ENCODE data around the gene IL11.
"Not testable (repeated sequence)": the region's sequence is repeated elsewhere in the genome, so short reads cannot be mapped to it uniquely, and the experiment has no call there.

Gene IL11

DNA sequence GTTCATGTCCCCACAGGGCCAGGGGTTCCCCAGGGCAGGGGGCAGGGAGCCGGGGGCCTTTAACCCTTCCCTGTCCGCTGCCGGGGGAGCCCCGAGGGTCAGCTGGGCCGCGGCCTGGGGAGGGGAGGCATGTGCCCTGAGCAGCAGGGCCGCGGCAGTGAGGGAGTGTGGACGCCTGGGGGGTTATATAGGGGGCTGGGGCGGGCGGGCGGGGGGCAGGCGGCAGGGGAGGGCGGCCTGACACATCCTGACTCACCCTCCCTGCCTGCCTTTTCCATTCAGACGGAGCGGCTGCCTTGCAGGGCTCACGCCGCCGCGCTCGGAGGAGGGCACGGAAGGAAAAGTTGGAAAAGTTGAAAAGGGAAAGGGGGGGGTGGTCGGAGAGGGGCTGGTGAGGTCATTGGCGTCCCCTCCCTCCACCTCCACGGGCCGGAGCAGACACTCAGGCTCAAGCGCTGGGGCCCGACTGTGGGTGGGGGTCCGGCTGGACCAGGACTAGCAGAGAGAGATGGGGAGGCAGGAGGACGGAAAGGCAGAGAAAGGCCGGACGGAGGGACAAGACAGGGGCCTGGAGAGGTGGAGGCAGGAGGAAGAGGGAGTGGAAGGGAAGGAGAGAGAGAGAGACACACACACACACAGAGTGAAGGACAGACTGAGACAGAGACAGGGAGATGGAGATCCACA, at the start of gene IL11:
Gene IL11 (minus strand): TSS at position 159 of the 684 bp plus-strand sequence. CDS start 153 bp downstream, at position 6.
- peak; percentile 72 for DNase-seq (ENCODE audit: low spot score)
- CTCF ChIA-PET: interaction anchor here (0.6 to 0.8 kb wide), 4 partner anchors 34 to 209 kb away, joined by 3 read pairs; no protein-coding TSS in a partner anchor
- POLR2A ChIA-PET (ENCODE audit: low non-redundant PET): no interaction called here
- TF ChIP-seq, protein P1, sequence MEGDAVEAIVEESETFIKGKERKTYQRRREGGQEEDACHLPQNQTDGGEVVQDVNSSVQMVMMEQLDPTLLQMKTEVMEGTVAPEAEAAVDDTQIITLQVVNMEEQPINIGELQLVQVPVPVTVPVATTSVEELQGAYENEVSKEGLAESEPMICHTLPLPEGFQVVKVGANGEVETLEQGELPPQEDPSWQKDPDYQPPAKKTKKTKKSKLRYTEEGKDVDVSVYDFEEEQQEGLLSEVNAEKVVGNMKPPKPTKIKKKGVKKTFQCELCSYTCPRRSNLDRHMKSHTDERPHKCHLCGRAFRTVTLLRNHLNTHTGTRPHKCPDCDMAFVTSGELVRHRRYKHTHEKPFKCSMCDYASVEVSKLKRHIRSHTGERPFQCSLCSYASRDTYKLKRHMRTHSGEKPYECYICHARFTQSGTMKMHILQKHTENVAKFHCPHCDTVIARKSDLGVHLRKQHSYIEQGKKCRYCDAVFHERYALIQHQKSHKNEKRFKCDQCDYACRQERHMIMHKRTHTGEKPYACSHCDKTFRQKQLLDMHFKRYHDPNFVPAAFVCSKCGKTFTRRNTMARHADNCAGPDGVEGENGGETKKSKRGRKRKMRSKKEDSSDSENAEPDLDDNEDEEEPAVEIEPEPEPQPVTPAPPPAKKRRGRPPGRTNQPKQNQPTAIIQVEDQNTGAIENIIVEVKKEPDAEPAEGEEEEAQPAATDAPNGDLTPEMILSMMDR (conservative IDR thresholded peaks at IDR 0.05; ENCODE audit: low read depth): no peak
- peak within 1 kb of the TSS; percentile 78 for H3K27ac ChIP-seq

DNA sequence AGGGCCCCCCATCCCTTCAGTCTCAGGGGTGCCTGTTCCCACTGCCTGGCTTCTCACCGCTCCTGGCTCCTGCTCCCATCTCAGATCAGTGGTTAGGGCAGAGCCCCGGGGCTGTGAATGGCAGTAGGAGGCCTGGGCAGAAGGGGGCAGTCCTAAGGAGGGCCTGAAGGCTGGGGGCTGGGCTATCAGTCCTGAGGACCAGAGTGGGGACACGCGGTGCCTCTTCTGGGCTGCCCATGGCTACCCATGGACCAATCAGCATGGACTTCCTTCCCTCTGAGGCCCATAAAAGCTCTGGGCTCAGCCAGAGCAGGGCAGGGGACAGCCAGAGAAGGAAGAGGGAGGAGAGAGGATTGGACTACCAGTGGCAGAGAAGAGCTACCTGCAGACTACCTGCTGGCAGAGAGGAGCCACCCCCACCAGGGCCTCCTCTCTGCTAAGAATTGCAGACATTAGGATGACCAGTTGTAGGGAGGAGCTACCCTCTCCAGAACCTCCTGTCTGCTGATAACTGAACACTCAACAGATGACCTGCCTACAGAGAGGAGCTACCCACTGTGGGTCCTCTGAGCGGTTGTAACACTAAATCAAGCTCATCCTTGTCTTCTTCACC, 49.5 kb upstream of the IL11 start:
- TF ChIP-seq, protein P1 (conservative IDR thresholded peaks at IDR 0.05; ENCODE audit: low read depth): no peak
- POLR2A ChIA-PET (ENCODE audit: low non-redundant PET): interaction anchor here (0.5 kb wide), 1 partner anchor 11 kb away, joined by 5 read pairs; no protein-coding TSS in a partner anchor
- H3K27ac ChIP-seq: no peak overlapping the region
- DNase-seq (ENCODE audit: low spot score): no peak
- CTCF ChIA-PET: no interaction called here

DNA sequence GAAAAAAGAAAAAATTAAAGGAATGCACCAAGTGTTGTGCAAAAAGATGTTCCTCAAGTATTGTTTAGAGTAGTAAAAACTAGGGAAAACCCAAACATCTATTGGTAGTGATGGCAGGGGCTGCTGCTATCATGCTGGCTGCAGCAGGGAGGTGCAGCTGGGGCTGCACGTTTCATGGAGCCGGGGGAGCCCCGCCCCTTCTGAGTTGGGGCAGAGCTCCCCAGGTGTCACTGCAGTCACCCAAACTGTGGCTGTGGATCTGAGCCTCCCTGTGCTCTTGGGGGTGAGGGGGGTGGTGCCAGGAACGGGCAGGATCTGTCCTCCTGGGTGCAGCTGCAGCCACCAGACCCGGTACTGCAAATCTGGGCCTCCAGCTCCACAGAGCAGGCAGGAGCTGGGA, 48.8 kb upstream of the IL11 start:
- TF ChIP-seq, protein P1 (conservative IDR thresholded peaks at IDR 0.05; ENCODE audit: low read depth): no peak
- DNase-seq (ENCODE audit: low spot score): no peak
- POLR2A ChIA-PET (ENCODE audit: low non-redundant PET): no interaction called here
- CTCF ChIA-PET: interaction anchor here (1.0 to 1.7 kb wide), 4 partner anchors 10 to 278 kb away, joined by 3 to 7 read pairs (median 6); no protein-coding TSS in a partner anchor
- no peak overlapping the region for H3K27ac ChIP-seq

DNA sequence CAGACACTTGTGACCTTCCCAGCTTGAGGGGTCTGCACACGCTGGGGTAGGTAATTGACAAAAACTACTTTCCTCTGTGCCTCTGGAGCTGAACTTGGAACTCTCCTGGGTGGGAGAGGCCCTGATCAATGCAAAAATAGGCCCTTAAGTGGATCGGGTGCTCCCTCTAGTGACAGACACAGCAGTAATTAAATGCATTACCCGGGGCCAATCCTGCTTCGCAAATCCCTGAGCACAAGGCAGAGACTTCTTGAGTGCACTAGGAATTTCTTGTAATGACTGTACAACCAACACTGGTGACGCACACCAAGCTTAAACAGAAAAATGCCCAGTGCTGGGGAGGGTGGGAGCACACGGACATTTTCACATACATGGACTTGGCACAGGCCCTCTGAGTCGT, 47.9 kb upstream of the IL11 start:
- DNase-seq (ENCODE audit: low spot score): peak; percentile 71
- TF ChIP-seq, protein P1 (conservative IDR thresholded peaks at IDR 0.05; ENCODE audit: low read depth): peak; percentile 75
- ChIA-PET POLR2A (ENCODE audit: low non-redundant PET) (no interaction called here), CTCF (interaction anchor here (0.6 to 1.7 kb wide), 8 partner anchors 11 to 277 kb away, joined by 3 to 7 read pairs (median 5); partner anchors contain the start of gene TMEM238)
- H3K27ac ChIP-seq: no peak overlapping the region

DNA sequence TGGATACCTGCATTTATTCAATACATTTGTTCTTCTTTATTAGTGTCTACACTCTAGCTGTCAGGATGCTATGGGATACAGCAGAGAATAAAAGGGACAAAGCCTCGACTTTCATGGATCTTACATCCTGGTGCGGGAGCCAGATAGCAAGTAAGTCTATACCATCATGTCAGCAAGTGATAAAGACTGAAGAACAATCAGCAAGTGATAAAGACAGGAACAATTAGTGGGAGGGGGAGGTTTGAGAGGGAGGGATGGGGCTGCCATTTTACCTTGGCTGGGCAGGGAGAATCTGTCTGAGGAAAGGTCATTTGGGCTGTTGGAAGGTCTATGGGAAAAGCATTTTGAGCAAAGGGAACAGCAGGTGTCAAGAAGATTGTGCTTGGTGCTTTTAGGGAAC, 39.9 kb upstream of the IL11 start:
- TF ChIP-seq, protein P1 (conservative IDR thresholded peaks at IDR 0.05; ENCODE audit: low read depth): no peak
- DNase-seq (ENCODE audit: low spot score): no peak
- ChIA-PET CTCF (no interaction called here), POLR2A (ENCODE audit: low non-redundant PET) (no interaction called here)
- no peak overlapping the region for H3K27ac ChIP-seq

DNA sequence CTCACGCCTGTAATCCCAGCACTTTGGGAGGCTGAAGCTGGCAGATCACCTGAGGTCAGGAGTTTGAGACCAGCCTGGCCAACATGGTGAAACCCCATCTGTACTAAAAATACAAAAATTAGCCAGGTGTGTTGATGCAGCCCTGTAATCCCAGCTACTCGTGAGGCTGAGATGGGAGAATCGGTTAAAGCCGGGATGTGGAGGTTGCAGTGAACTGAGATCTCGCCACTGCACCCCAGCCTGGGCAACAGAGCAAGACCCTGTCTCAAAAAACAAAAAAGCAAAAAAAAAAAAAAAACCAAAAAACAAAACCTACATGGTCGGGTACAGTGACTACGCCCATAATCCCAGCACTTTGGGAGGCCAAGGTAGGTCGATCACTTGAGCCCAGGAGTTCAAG, 38.9 kb upstream of the IL11 start:
- CTCF ChIA-PET: interaction anchor here (0.5 to 1.0 kb wide), 4 partner anchors 28 to 972 kb away, joined by 3 to 6 read pairs (median 4); no protein-coding TSS in a partner anchor
- DNase-seq (ENCODE audit: low spot score): not testable (repeated sequence)
- POLR2A ChIA-PET (ENCODE audit: low non-redundant PET): interaction anchor here (0.7 kb wide), 1 partner anchor 11 kb away, joined by 5 read pairs; no protein-coding TSS in a partner anchor
- H3K27ac ChIP-seq: peak overlapping the region; percentile 97

DNA sequence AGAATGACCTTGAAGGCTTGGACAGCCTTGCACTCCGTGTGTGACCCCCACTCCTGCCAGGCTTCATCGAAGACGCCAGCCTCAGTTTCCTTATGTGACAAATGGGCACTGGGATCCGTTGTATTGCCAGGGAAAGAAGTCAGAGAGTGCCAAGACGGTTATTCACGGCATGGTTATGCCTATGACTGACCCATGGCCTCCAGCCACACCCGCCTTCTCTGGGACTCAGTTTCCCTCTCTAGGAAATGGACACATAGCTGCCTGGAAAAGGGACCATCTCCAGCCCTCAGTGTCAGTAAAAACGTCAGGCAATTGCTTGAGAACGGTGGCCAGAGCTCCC, 38.2 kb upstream of the IL11 start:
- ChIA-PET CTCF (interaction anchor here (0.7 to 1.0 kb wide), 2 partner anchors 13 to 29 kb away, joined by 3 to 6 read pairs; no protein-coding TSS in a partner anchor), POLR2A (ENCODE audit: low non-redundant PET) (no interaction called here)
- H3K27ac ChIP-seq: peak overlapping the region; percentile 97
- TF ChIP-seq, protein P1 (conservative IDR thresholded peaks at IDR 0.05; ENCODE audit: low read depth): no peak
- no peak for DNase-seq (ENCODE audit: low spot score)
